Left lobe of liver (tissue), 2 donors: ENCODE data around the gene NXN. TPM values are rescaled to one million over a fixed set of nuclear protein-coding genes. Genes with fewer than 3 reads are reported as not detected.
"Not testable (repeated sequence)": the region's sequence is repeated elsewhere in the genome, so short reads cannot be mapped to it uniquely, and the experiment has no call there.

Experiments
- ATAC-seq: fragments of 200-7000 bp; cut with Tn5 transposase; one replicate; pipeline ENCODE4 v1.9.1; 2020; ENCODE audit warnings: mild to moderate bottlenecking, moderate library complexity
- DNase-seq: peaks from one replicate; pipeline ENCODE4 v3.0.0-alpha.2; 2020; ENCODE audit warnings: low spot score
- total RNA-seq: library from RNA; stranded (reverse); gene quantifications from one replicate; pipeline ENCODE4 v1.2.1, GENCODE V29; 2021
- donor health status: DM: no; HTN: no; CAD: no; lungs with moderate emphysema.
- donor health status: DM: no; HTN: yes; CAD: no.

Gene NXN
- total RNA-seq, 1 donor from 2014 or later = 8.1 TPM

DNA sequence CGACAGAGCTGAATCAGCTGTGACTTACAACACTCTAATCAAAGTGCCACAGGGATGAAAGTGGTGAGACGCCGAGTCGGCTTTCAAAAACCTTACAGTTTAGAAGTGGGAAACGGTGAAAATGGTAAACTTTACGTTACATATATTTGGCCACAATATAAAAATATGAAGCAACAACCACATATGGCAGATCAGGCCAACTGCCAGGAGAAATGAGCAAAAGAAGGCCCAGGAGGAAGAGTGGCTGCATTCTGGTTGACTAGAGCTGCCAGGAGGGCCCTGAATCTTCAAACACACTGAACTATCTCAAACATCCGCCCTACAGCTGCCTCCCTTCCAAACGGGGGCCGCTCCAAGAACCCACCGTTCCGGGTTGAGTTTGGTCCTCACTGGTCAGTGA, 141.1 kb downstream of the NXN start:
- ATAC-seq (no peak), DNase-seq (no peak)

GRCh38 chr17:836151-836550, 143.4 kb downstream of the NXN start:
- no peak for ATAC-seq
- no peak for DNase-seq

DNA sequence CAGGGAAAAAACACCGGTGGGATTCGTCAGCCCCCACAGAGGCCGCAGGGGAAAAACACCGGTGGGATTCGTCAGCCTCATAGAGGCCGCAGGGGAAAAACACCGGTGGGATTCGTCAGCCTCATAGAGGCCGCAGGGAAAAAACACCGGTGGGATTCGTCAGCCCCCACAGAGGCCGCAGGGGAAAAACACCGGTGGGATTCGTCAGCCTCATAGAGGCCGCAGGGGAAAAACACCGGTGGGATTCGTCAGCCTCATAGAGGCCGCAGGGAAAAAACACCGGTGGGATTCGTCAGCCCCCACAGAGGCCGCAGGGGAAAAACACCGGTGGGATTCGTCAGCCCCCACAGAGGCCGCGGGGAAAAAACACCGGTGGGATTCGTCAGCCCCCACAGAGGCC, 143.9 kb downstream of the NXN start:
- not testable (repeated sequence) for ATAC-seq, DNase-seq

DNA sequence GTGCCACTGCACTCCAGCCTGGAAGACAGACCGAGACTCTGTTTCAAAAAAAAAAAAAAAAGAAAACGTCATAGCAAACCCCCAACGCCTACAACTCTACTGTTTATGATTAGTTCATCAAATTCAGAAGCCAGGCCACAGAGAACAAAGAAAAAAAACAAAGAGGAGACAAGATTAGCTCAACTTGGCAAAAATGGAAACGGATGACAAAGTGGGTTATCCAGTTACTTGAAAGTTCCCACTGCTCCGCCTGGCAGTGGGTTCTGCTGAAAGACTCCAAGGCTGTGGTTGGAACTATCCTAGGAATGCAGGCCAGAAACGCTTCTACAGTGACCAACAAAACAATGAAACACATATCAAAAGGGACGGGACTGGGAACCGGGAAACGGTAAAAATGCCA, 144.3 kb downstream of the NXN start:
- ATAC-seq (no peak), DNase-seq (no peak)

- no peak for DNase-seq
- no peak for ATAC-seq
Observed at GRCh38 chr17:834136-834535, 145.4 kb downstream of the NXN start.

DNA sequence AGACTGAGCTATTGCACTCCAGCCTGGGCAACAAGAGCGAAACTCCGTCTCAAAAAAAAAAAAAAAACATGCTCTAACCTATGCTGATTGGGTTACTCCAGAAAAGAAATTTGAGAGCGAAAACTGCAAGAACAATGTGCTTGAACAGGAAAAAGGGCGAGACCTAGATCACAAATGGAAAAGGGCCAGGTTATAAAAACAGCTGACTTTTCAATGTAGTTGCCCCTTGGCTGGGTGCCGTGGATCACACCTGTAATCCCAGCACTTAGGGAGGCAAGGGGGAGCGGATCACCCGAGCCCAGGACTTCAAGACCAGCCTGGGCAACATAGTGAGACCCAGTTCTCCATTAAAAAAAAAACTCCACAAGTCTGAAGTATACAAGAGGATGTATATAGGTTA, 148.6 kb downstream of the NXN start:
- no peak for DNase-seq
- no peak for ATAC-seq

DNA sequence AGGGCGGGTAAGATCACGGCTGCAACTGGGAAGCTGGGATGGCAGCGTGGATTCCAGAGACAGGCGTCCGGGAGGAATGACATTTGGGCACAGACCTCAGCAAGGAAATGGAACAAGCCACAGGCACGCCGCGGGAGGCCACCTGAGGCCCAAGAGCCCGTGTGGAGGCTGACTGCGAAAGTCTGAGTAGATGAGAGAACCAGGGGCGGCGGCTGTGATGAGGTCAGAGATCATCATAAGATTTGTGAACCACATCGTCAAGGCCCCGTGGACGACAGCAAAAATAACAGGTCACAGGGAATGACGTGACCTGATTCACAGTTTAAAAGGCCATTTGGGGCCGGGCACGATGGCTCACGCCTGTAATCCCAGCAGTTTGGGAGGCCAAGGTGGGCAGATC, 149.2 kb downstream of the NXN start:
- DNase-seq (no peak), ATAC-seq (no peak)

DNA sequence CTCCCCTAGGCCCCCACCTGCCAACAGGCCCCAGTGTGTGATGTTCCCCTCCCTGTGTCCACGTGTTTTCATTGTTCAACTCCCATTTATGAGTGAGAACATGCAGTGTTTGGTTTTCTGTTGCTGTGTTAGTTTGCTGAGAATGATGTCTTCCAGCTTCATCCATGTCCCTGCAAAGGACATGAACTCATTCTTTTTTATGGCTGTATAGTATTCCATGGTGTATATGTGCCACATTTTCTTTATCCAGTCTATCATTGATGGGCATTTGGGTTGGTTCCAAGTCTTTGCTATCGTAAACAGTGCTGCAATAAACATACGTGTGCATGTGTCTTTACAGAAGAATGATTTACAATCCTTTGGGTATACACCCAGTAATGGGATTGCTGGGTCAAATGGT, 150.0 kb downstream of the NXN start:
- not testable (repeated sequence) for DNase-seq, ATAC-seq

- no peak for ATAC-seq
- no peak for DNase-seq
Observed at GRCh38 chr17:828761-829160, 150.8 kb downstream of the NXN start.

DNA sequence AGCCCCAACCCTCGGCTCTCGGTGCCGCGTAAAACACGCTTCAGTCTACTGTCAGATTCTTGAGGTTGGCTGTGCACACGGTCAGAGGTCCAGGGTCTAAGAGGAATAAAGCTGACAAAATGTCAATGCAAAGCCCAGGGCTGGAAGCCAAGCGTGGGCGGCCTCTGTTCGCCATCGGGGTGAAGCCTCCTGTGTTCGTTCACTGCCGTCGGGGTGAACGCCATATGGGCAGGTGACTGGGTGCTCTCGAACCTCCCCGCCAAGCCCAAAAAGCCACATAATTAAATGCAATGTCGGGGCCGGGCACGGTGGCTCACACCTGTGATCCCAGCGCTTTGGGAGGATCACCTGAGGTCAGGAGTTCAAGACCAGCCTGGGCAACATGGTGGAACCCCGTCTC, 152.8 kb downstream of the NXN start:
- ATAC-seq (no peak), DNase-seq (no peak)

GRCh38 chr17:825216-825615, 154.4 kb downstream of the NXN start:
- ATAC-seq = no peak
- no peak for DNase-seq

DNA sequence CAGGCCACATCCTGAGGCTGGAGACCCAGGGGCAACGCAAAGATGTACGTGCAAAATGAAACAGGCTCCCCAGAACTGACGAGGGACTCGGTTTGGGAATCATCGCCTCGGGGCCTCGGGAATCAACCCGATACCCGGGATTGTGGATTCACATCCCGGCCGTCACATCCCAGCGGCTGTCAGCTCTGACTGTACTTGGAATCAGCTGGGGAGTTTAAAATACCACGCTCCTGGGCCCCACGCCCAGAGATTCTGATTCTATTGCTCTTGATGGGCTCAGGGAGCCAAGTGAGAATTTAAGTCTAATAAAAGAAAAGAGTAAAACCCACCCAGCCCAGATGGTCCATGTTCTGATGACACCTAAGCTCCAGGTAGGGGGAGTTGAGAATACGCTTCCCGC, 155.2 kb downstream of the NXN start:
- ATAC-seq (no peak), DNase-seq (no peak)

GRCh38 chr17:823501-823902, 156.1 kb downstream of the NXN start:
- ATAC-seq (no peak), DNase-seq (no peak)

GRCh38 chr17:819251-819650, 160.3 kb downstream of the NXN start:
- no peak for DNase-seq
- ATAC-seq = no peak

- DNase-seq = no peak
- ATAC-seq = no peak
Observed at GRCh38 chr17:814371-814770, 165.2 kb downstream of the NXN start.

- DNase-seq (no peak), ATAC-seq (no peak)
Observed at GRCh38 chr17:812638-813204, 166.9 kb downstream of the NXN start.

DNA sequence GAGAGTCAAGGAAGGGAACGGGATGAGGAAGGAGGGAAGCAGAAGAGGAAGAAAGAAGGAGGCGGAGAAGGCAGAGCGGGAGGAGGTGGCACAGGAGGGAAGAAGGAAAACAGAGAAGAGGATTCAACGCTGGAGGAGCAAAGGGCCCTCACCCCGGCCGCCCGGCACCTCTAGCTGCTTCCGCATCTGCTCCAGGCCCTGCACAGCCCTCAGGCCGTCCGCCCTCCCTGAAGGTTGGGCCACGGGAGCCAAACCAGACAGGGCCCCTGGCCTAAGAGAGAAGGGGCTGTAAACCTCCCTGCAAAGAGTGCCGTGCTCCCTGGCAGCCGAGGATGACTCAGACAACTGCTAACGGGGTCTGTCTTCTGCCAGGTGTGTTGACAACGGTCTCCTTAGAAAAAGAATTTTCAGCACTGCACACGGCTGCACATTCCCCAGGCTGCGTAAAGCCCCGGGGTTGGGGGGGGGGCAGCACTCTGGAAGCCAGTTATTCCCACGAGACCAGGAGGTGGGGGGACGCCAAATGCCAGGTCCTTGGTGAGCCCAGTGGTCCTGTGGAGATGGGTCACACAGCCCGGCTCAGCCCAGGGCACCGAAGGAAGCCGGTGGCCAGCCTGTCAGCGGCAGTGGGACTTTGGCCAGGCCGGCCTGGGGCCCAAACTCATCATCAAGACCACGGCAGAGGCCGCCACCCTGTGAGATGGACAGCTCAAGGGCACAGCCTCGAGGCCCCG, 168.4 kb downstream of the NXN start:
- DNase-seq (no peak), ATAC-seq (no peak)

GRCh38 chr17:807523-808294, 171.9 kb downstream of the NXN start:
- DNase-seq (no peak), ATAC-seq (no peak)

- DNase-seq (no peak), ATAC-seq (no peak)
Observed at GRCh38 chr17:806781-807522, 172.6 kb downstream of the NXN start.

DNA sequence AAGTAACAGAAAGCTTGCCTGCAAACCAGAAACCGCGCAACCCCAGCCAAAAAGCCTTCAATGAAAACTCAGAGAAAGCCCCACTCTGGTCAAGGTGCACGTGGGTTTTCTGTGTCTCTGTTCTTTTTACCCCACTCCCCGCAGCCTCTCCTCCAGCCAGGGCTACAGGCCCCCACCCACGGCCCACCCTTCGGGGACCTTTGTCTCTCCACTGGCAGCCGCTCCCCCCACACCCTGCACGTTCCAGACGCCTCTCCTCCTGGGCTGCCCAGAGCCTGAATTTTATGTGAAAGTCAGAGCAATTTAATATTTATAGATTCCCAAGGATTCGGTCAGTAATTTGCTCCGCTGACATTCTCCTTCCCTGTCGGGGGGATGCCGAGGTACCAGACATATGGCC, 173.2 kb downstream of the NXN start:
- DNase-seq (no peak), ATAC-seq (no peak)

DNA sequence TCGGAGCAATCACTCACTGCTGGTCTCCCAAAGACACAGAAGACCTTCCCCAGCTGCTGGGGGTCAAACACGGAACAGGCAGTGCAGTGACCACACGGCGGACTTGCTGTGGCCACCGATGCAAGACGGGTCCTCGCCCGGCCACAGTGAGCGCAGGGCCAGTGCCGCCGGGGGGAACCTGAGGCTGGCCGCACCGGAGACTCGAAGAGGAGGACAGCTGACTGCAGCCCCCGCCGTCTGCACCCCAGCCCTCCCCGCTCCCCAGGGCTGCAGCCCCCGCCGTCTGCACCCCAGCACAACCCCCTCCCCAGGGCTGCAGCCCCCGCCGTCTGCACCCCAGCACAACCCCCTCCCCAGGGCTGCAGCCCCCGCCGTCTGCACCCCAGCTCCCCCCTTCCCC, 173.7 kb downstream of the NXN start:
- ATAC-seq = not testable (repeated sequence)

More for the DNA sequence above, 173.7 kb downstream of the NXN start:
- DNase-seq = not testable (repeated sequence)
